Lower leg skin (tissue), 3 donors: ENCODE results near the gene APBB2.

Source experiments
- CTCF ChIP-seq, 3 donors: fragments of 450-650 bp; IDR thresholded peaks; one replicate each; pipeline ENCODE4 v1.5.1; 2016; ENCODE audit warnings: antibody characterized with exemption in 3 of 3, mild to moderate bottlenecking in 3 of 3, moderate library complexity in 2 of 3
- POLR2A ChIP-seq, 2 donors: fragments of 450-650 bp; IDR thresholded peaks; one replicate each; pipeline ENCODE4 v1.6.1; 2016 to 2017; ENCODE audit warnings: antibody characterized with exemption in 2 of 2, mild to moderate bottlenecking in 1 of 2, moderate library complexity in 1 of 2

- no peak for TF ChIP-seq CTCF (IDR thresholded peaks at IDR 0.05)
- TF ChIP-seq POLR2A (IDR thresholded peaks at IDR 0.05): no peak
Observed at GRCh38 chr4:41029098-41029497, 185.2 kb downstream of the APBB2 start.
